Stimulated activated CD4-positive, alpha-beta T cell treated with anti-CD3 and anti-CD28 coated beads, Interleukin-2, amount 100 ng/mL, for 48 hours (primary cell): ENCODE measurements around the gene SMIM41.
A peak's percentile ranks its signal among the peaks of the same experiment; 100 is the strongest.

ENCODE experiments used
- DNase-seq, 2 donors: peaks; one replicate each; pipeline ENCODE4 v3.0.0-alpha.2; 2020

SMIM41 gene

GRCh38 chr12:52079576-52080402 lies at the start of gene SMIM41:
Gene SMIM41 (plus strand): TSS chr12:52079704. CDS start chr12:52079780, 76 bp downstream.
- no peak for DNase-seq

- DNase-seq: no peak
Measured at GRCh38 chr12:52032446-52032803, 47.1 kb upstream of the SMIM41 start.

GRCh38 chr12:52032804-52033445 lies 46.6 kb upstream of the SMIM41 start:
- peak; percentile 80 for DNase-seq

DNA sequence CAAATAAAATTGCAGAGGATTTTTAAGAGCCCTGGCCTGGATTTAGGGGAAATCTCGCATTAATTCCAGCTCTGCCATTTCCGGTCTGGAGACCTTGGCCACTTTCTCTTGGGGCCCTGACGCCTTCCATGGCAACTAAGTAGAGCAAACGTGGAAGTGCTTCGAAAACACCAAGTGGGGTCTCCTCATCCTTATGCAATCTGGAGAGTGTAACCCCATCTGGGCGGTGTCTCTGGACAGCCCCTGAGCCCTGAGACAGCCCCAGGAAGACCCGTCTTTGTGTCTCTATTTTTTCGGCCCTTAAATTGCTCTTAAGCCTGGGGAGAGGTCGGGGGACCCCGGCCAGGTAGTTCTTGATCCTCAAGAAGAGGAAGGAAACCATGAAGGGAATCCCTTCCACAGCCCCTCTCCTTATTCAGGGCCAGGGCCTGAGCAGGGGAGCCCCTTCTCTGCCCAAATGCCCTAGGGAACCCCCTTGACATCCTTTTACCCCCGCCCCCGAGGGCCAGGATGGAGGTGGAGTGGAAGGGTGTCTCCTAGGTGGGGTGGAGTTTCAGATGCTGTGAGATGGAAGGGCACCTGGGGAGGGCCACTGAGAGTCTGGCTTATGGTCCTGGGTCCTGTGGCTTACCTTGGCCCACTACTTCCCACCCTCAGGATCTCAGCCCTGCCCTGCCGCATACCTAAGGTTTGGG lies 45.9 kb upstream of the SMIM41 start:
- no peak for DNase-seq

DNA sequence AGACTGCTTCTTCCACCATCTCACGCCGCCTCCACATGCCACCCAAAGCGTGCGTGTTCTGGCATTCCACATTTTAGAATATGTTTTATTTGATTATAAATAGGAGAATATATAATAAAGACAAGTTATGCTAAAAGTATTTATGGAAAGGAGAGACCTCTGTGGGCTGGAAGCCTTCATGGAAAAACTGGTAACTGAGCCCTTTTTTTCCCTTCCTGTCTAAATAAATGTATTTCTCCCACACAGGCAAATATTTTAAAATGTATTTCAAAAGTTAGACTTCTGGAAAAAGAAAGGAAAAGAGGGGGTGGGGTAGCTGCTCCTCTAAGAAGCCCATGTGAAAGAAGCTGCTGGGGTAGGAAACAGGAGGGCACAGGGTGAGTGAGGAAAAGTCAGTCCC lies 44.3 kb upstream of the SMIM41 start:
- no peak for DNase-seq

GRCh38 chr12:52035926-52036325 lies 43.6 kb upstream of the SMIM41 start:
- no peak for DNase-seq

DNA sequence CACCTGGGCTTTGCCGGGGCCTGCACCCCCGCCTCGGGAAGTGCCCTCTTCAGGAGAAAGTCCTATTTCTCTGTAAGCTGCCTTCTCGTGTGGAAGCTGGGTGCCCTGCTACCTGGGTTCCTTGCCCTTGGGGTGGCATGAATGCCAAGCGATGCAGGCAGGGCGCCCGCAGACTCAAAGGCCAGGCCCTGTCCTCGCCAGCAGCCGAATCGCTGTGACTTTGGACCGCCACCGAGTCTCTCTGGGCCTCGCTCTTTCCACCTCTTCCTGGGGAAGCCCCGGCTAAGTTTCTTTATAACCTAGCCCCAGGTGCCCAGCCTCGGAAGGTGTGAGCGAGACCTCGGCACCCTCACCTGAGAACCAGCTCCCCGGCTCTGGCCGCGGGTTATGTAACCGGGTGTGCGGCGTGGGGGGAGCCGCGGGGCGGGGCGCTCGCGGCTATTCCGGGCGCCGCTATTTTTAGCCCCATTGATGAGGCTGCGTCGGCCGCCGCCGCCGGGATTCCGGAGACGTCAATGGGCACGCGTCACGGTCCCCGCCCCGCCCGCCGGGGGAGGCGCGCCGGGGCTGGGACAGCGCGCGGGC lies 42.8 kb upstream of the SMIM41 start:
- peak; percentile 59 to 66 for DNase-seq

- DNase-seq: no peak
Measured at GRCh38 chr12:52037248-52037861, 42.1 kb upstream of the SMIM41 start.

DNA sequence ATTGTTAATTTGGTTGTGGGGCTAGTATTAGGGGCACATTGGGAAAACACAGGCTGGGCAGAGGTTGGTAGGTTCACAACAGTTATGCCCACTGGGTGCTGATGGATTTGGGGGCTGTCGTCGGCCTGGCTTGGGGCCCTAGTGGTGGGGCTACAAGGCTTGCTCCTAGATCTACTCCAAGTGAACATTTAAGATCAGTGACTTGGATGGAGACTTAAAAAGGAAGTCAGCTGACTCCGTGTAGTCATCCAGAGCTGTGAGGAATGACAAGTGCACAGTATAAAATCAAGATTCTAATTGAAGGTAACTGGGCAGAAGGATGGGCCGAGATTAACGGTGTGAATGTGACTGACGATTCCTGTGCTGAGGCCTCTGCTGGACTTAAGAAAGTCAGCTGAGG lies 41.1 kb upstream of the SMIM41 start:
- no peak for DNase-seq

GRCh38 chr12:52041035-52041434 lies 38.5 kb upstream of the SMIM41 start:
- DNase-seq: no peak

- no peak for DNase-seq
Measured at GRCh38 chr12:52041695-52042123, 37.8 kb upstream of the SMIM41 start.

- DNase-seq: no peak
Measured at GRCh38 chr12:52042706-52043385, 36.7 kb upstream of the SMIM41 start.

- DNase-seq: no peak
Measured at GRCh38 chr12:52043386-52044212, 35.9 kb upstream of the SMIM41 start.

DNA sequence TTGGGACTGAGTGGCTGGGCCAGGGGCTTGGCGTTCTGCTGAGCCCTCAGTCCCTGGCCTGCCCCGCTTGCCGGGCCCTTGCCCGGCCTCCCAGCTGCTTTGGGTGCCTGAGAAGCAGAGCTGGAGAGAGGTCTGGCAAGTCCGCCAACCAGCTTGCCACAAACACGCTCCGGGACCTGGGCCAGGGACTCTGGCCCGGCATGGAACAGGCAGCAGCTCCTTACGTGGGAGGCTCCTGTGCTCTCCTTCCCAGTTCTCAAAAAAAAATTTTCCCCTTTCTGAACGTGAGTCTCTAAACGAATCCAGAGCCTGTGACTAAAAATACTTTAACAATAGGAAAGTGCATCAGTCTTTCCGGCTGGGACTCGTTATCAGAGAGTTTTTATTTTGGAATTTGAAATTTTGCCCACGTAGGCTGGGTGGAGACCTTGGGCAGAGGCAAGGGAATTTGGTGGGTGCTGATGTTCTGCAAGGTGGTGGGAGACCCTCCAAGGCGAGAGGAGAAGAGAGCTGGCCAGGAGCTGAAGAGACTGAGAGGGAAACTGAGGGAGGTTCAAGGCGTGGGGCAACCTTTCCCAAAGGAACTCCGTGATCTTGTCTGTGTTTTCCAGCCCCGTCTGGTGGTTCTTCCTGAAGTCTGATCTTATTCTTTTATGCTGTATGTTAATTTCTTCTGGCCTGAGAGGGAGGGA lies 35.1 kb upstream of the SMIM41 start:
- no peak for DNase-seq

DNA sequence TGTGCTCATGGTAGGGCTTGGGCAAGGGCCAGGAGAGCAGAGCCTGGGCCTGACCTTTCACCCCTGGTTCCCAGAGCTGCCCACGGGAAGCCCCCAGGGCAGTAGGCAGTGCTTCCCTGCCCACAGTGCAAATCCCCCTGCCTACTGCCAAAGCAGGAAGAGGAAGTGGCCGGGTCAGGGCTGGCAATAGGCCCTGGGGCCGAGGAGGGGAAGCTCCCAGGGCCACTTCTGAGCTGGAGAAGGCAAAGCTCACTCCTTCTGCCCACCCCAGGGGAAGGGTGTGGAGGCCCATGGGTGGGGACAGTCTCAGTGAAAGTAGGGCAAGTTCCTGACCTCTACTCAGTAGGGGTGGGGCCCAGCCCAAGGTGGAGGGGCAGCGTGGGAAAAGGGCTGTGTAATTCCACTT lies 33.7 kb upstream of the SMIM41 start:
- DNase-seq: no peak

GRCh38 chr12:52046859-52047258 lies 32.6 kb upstream of the SMIM41 start:
- DNase-seq: no peak

GRCh38 chr12:52049286-52049685 lies 30.2 kb upstream of the SMIM41 start:
- no peak for DNase-seq

DNA sequence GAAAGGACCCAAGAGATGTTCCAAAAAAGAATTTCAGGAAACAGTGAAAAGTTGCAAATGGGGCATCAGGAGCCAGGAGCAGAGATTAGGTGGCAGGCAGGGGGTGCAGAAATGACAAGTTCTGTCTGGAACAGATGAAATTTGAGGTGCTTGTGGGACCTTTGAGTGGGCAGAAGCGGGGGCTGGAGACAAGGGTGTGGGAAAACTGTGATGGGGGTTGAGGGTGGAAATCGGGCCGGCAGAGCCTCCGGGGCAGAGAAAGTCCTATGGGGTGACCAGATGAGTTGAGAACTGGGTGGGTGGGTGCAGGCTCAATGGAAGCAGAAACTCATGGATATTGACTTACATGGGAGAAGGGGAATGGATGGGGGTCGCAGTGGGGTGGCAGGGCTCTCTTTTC lies 29.8 kb upstream of the SMIM41 start:
- no peak for DNase-seq

DNA sequence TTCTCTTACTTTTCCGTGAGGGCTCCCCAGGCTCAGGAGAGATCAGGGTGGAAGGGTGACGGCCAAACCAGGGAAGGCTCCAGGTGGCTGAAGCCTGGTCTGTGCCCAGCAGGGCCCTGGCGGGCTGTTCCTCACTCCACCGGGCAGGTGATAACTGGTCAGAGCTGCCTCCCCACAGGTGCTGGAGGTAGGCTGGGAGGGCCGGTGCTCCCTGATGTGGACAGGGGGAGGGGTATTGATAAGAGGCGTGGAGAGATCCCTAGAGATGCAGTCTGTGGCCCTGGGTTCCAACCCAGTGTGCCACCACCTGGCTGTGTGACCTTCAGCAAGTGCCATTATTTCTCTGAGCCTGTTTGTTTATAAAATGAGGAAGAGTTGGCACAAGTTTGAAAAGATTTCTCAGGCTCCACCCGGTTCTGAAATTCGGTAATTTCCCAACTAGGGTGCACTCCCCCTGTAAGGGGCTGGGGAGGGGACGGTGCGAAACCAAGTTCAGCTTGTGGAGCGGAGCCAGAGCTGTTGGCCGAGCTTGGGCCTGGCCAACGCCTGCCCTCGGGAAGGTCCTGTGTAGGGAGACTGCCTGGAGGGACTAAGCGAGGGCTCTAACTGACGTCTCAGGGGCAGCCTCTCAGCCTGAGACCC lies 29.3 kb upstream of the SMIM41 start:
- DNase-seq: no peak
